ENCODE data around the gene UBL3.

GRCh38 chr13:29743201-29743786 lies 107.1 kb downstream of the UBL3 start:
- TF ChIP-seq CTCF (IDR thresholded peaks at IDR 0.05) = no peak
- TF ChIP-seq POLR2A (IDR thresholded peaks at IDR 0.05) = no peak

All from Peyer's patch (tissue), 4 donors.